ENCODE results near the gene NRF1. TPM values are rescaled to one million over a fixed set of nuclear protein-coding genes. Genes with fewer than 3 reads are reported as not detected.

Gene NRF1
- total RNA-seq: 9.3 and 12.2 TPM in 2 replicates

GRCh38 chr7:129611246-129612111, at the start of gene NRF1:
Gene NRF1 (plus strand): TSS chr7:129611720. CDS start chr7:129657352, 45,632 bp downstream.

Other genes starting within 250 kb of the NRF1 start
- gene STRIP2, start 177.3 kb upstream of the NRF1 start, total RNA-seq: 5.1 and 8.3 TPM in 2 replicates
- 0.66 TPM in 1 of 2 replicates, not detected in the other for gene SMKR1, start 109.2 kb upstream of the NRF1 start, total RNA-seq

Data from smooth muscle cell of trachea (primary cell).